HG03039 (cell line): ENCODE data around the gene SSC4D.
"Not testable (repeated sequence)": the region's sequence is repeated elsewhere in the genome, so short reads cannot be mapped to it uniquely, and the experiment has no call there.

Experiments used
- ATAC-seq: cut with Tn5 transposase; IDR thresholded peaks from one replicate; pipeline ENCODE4 v1.9.1; 2021; ENCODE audit warnings: mild to moderate bottlenecking, moderate library complexity; ENCODE audit not compliant: unreplicated experiment

Gene SSC4D

GRCh38 chr7:76387789-76388188 lies 21.7 kb downstream of the SSC4D start:
- ATAC-seq: not testable (repeated sequence)

GRCh38 chr7:76386691-76387260 lies 22.7 kb downstream of the SSC4D start:
- no peak for ATAC-seq

GRCh38 chr7:76383089-76383944 lies 26.2 kb downstream of the SSC4D start:
- ATAC-seq: no peak

GRCh38 chr7:76381814-76382213 lies 27.7 kb downstream of the SSC4D start:
- no peak for ATAC-seq

GRCh38 chr7:76380623-76380966 lies 28.9 kb downstream of the SSC4D start:
- ATAC-seq: no peak

GRCh38 chr7:76377186-76377918 lies 32.1 kb downstream of the SSC4D start:
- no peak for ATAC-seq

GRCh38 chr7:76375251-76375650 lies 34.2 kb downstream of the SSC4D start:
- no peak for ATAC-seq

GRCh38 chr7:76372984-76373833 lies 36.3 kb downstream of the SSC4D start:
- no peak for ATAC-seq

GRCh38 chr7:76371396-76371795 lies 38.1 kb downstream of the SSC4D start:
- ATAC-seq: no peak

GRCh38 chr7:76369018-76369417 lies 40.5 kb downstream of the SSC4D start:
- ATAC-seq: no peak

- ATAC-seq: no peak
These were observed 41.3 kb downstream of the SSC4D start for GRCh38 chr7:76368190-76368589.

- ATAC-seq: no peak
These were observed 45.3 kb downstream of the SSC4D start for GRCh38 chr7:76364198-76364584.

GRCh38 chr7:76363754-76364153 lies 45.7 kb downstream of the SSC4D start:
- ATAC-seq: not testable (repeated sequence)

GRCh38 chr7:76359978-76360638 lies 49.4 kb downstream of the SSC4D start:
- ATAC-seq: no peak

- peak; percentile 89 for ATAC-seq
These were observed 50.2 kb downstream of the SSC4D start for GRCh38 chr7:76359111-76359977.

- peak; percentile 62 for ATAC-seq
These were observed 50.9 kb downstream of the SSC4D start, which contains the start of gene YWHAG for GRCh38 chr7:76358481-76359110. Gene YWHAG (minus strand): TSS chr7:76358991. CDS start chr7:76358808, 183 bp downstream.

GRCh38 chr7:76358011-76358480 lies 51.5 kb downstream of the SSC4D start:
- ATAC-seq: peak; percentile 19

- ATAC-seq: no peak
These were observed 52.0 kb downstream of the SSC4D start for GRCh38 chr7:76357475-76358010.
